Measurements from ENCODE around the gene ANKRD60.

The ANKRD60 gene

DNA sequence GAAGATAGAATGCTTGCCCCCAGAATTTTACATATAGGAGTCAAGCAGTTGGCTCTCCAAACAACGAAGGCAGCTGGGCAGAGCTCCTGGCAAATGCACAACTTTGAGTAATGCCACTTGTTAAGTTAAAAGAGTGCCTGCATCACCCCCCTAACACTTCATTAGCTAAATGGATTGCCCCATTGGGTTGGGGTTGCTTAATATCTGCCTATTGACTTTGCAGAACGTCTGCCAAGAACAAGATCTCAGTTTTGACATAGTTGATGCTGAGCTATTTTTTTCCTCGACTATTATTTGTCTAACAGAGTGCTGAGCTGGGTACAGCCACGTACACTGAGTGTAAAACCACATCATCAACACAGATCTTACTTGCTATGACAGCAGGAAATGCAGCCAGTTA, 12.1 kb downstream of the ANKRD60 start:
- TF ChIP-seq, protein P1, sequence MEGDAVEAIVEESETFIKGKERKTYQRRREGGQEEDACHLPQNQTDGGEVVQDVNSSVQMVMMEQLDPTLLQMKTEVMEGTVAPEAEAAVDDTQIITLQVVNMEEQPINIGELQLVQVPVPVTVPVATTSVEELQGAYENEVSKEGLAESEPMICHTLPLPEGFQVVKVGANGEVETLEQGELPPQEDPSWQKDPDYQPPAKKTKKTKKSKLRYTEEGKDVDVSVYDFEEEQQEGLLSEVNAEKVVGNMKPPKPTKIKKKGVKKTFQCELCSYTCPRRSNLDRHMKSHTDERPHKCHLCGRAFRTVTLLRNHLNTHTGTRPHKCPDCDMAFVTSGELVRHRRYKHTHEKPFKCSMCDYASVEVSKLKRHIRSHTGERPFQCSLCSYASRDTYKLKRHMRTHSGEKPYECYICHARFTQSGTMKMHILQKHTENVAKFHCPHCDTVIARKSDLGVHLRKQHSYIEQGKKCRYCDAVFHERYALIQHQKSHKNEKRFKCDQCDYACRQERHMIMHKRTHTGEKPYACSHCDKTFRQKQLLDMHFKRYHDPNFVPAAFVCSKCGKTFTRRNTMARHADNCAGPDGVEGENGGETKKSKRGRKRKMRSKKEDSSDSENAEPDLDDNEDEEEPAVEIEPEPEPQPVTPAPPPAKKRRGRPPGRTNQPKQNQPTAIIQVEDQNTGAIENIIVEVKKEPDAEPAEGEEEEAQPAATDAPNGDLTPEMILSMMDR (IDR thresholded peaks at IDR 0.05) = no peak

DNA sequence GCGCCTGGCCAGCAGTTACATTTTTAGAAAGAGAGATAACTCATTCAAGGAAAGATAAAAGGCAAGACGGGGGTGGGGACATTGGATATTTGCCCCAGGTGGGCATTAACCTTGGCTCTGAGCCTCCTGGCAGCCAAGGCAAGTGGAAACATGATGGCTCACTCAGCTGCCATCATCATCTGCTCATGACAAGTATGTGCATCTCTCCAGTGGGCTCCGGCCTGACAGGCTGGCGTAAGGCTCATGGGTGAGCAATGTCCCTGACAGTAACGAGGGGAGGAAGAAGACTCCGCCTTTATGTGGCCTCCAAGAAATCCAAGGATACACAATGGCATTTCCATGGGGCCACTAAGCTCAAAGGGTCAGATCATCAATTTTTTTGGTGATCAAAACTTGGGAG, 13.3 kb downstream of the ANKRD60 start:
- TF ChIP-seq, protein P1 (IDR thresholded peaks at IDR 0.05) = no peak

DNA sequence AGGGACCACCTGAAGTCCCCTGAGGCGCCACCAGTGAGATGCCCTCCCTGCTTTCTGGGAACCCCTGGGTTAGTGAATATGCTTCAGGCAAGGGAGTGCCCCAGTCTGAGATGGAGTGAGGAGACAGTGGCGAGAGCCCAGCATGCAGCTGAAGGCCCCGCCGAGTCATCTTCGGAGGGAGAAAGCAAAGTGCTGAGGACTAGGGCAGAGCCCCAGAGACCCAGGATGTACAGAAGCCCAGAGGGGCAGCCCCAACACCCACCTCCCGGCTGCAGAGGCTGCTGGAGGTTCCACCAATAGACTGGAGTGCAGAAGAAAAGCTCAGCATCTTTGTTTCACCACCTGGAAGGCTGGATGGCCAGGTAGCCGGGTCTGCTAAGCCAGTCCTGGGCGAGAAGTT, 14.1 kb downstream of the ANKRD60 start:
- TF ChIP-seq, protein P1 (IDR thresholded peaks at IDR 0.05) = no peak

DNA sequence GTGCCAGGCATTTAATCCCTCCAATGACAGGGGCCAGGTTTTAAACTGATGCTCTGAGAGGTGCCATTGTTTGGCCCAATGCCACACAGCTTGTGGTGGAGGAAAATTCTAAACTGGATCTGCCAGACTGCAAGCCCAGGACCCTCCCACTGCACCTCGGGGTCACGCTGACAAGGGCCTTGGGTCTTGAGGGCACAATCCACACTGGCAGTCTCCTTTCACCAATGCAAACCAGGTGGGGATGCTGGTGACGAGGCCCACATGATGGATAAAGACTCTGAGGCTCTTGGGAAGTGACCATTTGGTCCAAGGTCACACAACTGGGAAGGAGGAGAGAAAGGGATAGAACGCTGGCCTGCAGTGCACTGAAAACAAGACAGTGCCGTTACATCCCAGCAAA, 14.7 kb downstream of the ANKRD60 start:
- TF ChIP-seq, protein P1 (IDR thresholded peaks at IDR 0.05) = no peak

DNA sequence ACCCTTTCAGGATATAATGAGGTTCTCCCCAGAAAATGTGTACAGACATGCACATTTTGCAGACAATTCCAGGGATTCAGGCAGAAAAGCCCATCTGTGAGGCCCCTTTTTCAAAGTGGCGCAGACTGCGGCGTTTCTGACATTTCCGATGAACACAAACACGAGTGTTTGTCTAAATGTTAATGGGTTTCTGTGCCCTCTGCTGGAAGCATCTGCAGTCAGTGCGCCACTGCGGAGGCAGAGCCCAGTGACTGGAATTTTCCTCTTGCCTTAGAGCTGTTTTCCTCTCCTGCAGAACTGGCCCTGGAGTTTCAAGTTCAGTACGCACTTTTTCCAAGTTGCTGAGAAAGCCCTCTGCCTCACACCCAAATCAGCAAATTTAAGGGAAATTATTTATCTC, 15.3 kb downstream of the ANKRD60 start:
- TF ChIP-seq, protein P1 (IDR thresholded peaks at IDR 0.05) = no peak; the same call in 1 of the 2 replicates

DNA sequence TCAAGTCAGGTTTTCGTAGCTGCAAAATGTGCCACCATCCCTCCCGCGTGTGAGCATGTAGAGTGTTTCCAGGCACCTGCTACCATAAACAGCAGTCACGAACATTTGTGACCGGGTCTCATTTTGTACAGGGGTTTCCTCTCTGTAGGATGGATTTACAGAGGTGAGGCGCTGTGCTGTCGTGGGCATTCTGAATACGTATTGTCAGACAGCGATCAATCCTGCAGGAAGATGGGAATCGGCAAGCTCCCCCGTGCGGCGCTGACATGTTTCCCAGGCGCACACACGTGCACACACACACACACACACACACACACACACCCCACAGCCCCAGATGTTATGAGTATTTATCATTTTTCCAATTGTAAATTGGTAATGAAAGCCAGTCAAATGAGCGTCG, 15.8 kb downstream of the ANKRD60 start:
- TF ChIP-seq, protein P1 (IDR thresholded peaks at IDR 0.05) = no peak

DNA sequence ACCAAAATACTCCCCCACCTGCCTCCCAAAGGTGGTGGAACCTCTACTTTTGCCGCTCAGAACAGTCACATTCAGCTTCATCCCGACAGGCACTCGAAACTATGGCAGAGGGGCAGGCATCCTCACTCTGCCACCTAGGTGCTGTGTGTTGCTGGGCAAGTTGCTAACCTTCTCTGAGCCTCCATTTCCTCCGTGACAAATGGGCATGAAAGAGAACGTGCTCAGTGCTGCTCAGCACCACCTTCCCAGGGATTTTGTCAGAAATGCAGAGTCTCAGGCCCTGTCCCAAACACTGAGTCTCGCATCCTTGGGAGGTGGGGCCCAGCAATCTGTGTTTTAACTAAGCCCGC, 18.1 kb downstream of the ANKRD60 start:
- TF ChIP-seq, protein P1 (IDR thresholded peaks at IDR 0.05) = no peak

DNA sequence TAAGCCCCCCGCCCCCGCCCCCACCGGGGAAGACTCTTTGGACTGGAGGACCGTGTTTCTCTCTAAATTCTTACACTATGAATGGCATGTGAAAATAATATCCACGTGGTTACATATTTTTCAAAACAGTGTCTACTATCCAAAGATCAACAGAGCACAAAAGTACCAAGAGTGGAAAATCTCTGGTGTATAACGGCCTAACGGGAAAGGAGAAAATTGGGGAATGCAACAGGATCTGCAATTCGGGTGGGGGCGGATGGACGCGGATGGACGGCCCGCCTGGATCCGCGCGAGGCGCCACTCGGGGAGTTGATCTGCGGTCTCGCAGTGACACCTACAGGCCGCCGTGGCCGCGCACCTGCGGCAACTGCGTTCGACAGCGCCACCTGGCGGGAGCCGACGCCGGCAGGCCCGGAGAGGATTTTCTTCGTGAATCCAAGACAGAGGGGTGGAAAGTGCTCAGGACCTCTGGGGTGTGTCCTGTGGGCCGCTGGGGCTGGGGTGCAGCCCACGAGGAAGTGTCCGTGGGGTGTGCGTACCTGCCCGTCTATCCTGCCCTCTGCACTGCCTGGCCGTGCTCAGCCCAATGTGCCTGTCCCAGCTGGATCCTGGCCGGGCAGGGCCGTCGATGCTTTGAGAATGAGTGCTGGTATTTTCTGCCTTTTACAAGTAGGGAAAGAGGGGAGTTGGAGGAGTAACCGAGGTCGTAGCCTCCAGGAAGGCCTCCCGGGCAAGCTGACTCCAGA, 18.6 kb downstream of the ANKRD60 start:
- TF ChIP-seq, protein P1 (IDR thresholded peaks at IDR 0.05) = peak; percentile 100
